Stimulated activated naive CD8-positive, alpha-beta T cell treated with anti-CD3 and anti-CD28 coated beads, Interleukin-15, amount 100 ng/mL, for 72 hours (primary cell): ENCODE measurements around the gene VGLL4.

Source experiments
- ATAC-seq: fragments of 150-1000 bp; cut with Tn5 transposase; 2 replicates; pipeline ENCODE4 v1.10.0; 2021; ENCODE audit warnings: mild to moderate bottlenecking, moderate library complexity
- DNase-seq, 2 donors: peaks; one replicate each; pipeline ENCODE4 v3.0.0; 2021 to 2022
- H3K27ac Mint-ChIP-seq, 2 donors: one replicate each; pipeline ENCODE4 v1.8.0; 2022; ENCODE audit warnings: mild to moderate bottlenecking in 2 of 2, mixed read lengths in 2 of 2, moderate library complexity in 2 of 2
- H3K27me3 Mint-ChIP-seq: one replicate; pipeline ENCODE4 v1.8.0; 2022; ENCODE audit warnings: mixed read lengths
- H3K4me1 Mint-ChIP-seq: one replicate; pipeline ENCODE4 v1.8.0; 2022; ENCODE audit warnings: mild to moderate bottlenecking, mixed read lengths
- H3K4me3 Mint-ChIP-seq, 2 donors: one replicate each; pipeline ENCODE4 v1.8.0; 2022; ENCODE audit warnings: mild to moderate bottlenecking in 2 of 2, mixed read lengths in 2 of 2, moderate library complexity in 1 of 2
- H3K9me3 Mint-ChIP-seq, 2 donors: one replicate each; pipeline ENCODE4 v1.8.0; 2022; ENCODE audit warnings: mixed read lengths in 2 of 2

Gene VGLL4

GRCh38 chr3:11640009-11640673 lies 3.6 kb downstream of the VGLL4 start:
- DNase-seq (no peak), ATAC-seq (no peak)
- peak overlapping the region; percentile 1 to 6 for H3K27ac Mint-ChIP-seq
- H3K4me1 Mint-ChIP-seq = peaks cover 71% of the 10 kb centered on the region
- no peaks in the 10 kb centered on the region for H3K27me3 Mint-ChIP-seq
- H3K9me3 Mint-ChIP-seq = no peaks in the 10 kb centered on the region
- H3K4me3 Mint-ChIP-seq = peak overlapping the region; percentile 72 to 99

- ATAC-seq (no peak), DNase-seq (no peak)
- H3K9me3 Mint-ChIP-seq = no peaks in the 10 kb centered on the region
- H3K27me3 Mint-ChIP-seq = no peaks in the 10 kb centered on the region
- H3K4me1 Mint-ChIP-seq = peaks cover 81% of the 10 kb centered on the region
- no peak overlapping the region for H3K27ac Mint-ChIP-seq
- H3K4me3 Mint-ChIP-seq = peak overlapping the region; percentile 24 to 99
Measured at GRCh38 chr3:11638495-11639358, 5.0 kb downstream of the VGLL4 start.

GRCh38 chr3:11637901-11638458 lies 5.7 kb downstream of the VGLL4 start:
- Mint-ChIP-seq H3K4me3 (peak overlapping the region; percentile 24), H3K4me1 (peaks cover 86% of the 10 kb centered on the region), H3K27ac (peak overlapping the region in 1 of 2 donors; percentile 49)

GRCh38 chr3:11636394-11636770 lies 7.3 kb downstream of the VGLL4 start:
- Mint-ChIP-seq H3K9me3 (no peaks in the 10 kb centered on the region), H3K27me3 (no peaks in the 10 kb centered on the region), H3K4me3 (no peak overlapping the region), H3K27ac (peak overlapping the region in 1 of 2 donors; percentile 29), H3K4me1 (peaks cover 96% of the 10 kb centered on the region)
- DNase-seq = no peak
- no peak for ATAC-seq

More at GRCh38 chr3:11637901-11638458, 5.7 kb downstream of the VGLL4 start:
- ATAC-seq (no peak), DNase-seq (no peak)
- Mint-ChIP-seq H3K9me3 (no peaks in the 10 kb centered on the region), H3K27me3 (no peaks in the 10 kb centered on the region)

- no peak overlapping the region for H3K4me3 Mint-ChIP-seq
- no peak for ATAC-seq
- no peak overlapping the region for H3K27ac Mint-ChIP-seq
- peaks cover 97% of the 10 kb centered on the region for H3K4me1 Mint-ChIP-seq
- no peak for DNase-seq
- H3K27me3 Mint-ChIP-seq = no peaks in the 10 kb centered on the region
- H3K9me3 Mint-ChIP-seq = no peaks in the 10 kb centered on the region
Measured at GRCh38 chr3:11635680-11636393, 7.9 kb downstream of the VGLL4 start.

GRCh38 chr3:11634974-11635612 lies 8.6 kb downstream of the VGLL4 start:
- ATAC-seq (no peak), DNase-seq (no peak)
- Mint-ChIP-seq H3K27me3 (no peaks in the 10 kb centered on the region), H3K4me3 (no peak overlapping the region), H3K9me3 (no peaks in the 10 kb centered on the region), H3K27ac (peak overlapping the region in 1 of 2 donors; percentile 10), H3K4me1 (peaks cover 91% of the 10 kb centered on the region)

- ATAC-seq (peak; percentile 62), DNase-seq (no peak)
- Mint-ChIP-seq H3K27me3 (no peaks in the 10 kb centered on the region), H3K9me3 (no peaks in the 10 kb centered on the region), H3K27ac (no peak overlapping the region), H3K4me3 (peak overlapping the region; percentile 34 to 53), H3K4me1 (peaks cover 90% of the 10 kb centered on the region)
Measured at GRCh38 chr3:11634081-11634635, 9.6 kb downstream of the VGLL4 start.

- no peak for ATAC-seq
- H3K27me3 Mint-ChIP-seq = no peaks in the 10 kb centered on the region
- H3K27ac Mint-ChIP-seq = no peak overlapping the region
- H3K4me3 Mint-ChIP-seq = no peak overlapping the region
- H3K9me3 Mint-ChIP-seq = no peaks in the 10 kb centered on the region
- no peak for DNase-seq
- H3K4me1 Mint-ChIP-seq = peaks cover 78% of the 10 kb centered on the region
Measured at GRCh38 chr3:11632966-11633365, 10.7 kb downstream of the VGLL4 start.

- no peaks in the 10 kb centered on the region for H3K9me3 Mint-ChIP-seq
- no peak overlapping the region for H3K27ac Mint-ChIP-seq
- ATAC-seq (no peak), DNase-seq (no peak)
- H3K4me1 Mint-ChIP-seq = peaks cover 78% of the 10 kb centered on the region
- H3K27me3 Mint-ChIP-seq = no peaks in the 10 kb centered on the region
- H3K4me3 Mint-ChIP-seq = no peak overlapping the region
Measured at GRCh38 chr3:11632564-11632963, 11.2 kb downstream of the VGLL4 start.

GRCh38 chr3:11631820-11632219 lies 11.9 kb downstream of the VGLL4 start:
- Mint-ChIP-seq H3K9me3 (no peaks in the 10 kb centered on the region), H3K4me3 (no peak overlapping the region), H3K27me3 (no peaks in the 10 kb centered on the region), H3K27ac (peak overlapping the region in 1 of 2 donors; percentile 16), H3K4me1 (peaks cover 78% of the 10 kb centered on the region)
- ATAC-seq = no peak
- DNase-seq = no peak

- H3K27ac Mint-ChIP-seq = no peak overlapping the region
Measured at GRCh38 chr3:11629716-11630115, 14.0 kb downstream of the VGLL4 start.

GRCh38 chr3:11627612-11628011 lies 16.1 kb downstream of the VGLL4 start:
- Mint-ChIP-seq H3K4me3 (no peak overlapping the region), H3K4me1 (peaks cover 78% of the 10 kb centered on the region), H3K27ac (peak overlapping the region in 1 of 2 donors; percentile 25), H3K27me3 (no peaks in the 10 kb centered on the region), H3K9me3 (no peaks in the 10 kb centered on the region)
- no peak for DNase-seq
- ATAC-seq = no peak

More at GRCh38 chr3:11629716-11630115, 14.0 kb downstream of the VGLL4 start:
- Mint-ChIP-seq H3K4me1 (peaks cover 78% of the 10 kb centered on the region), H3K9me3 (no peaks in the 10 kb centered on the region), H3K4me3 (no peak overlapping the region), H3K27me3 (no peaks in the 10 kb centered on the region)
- ATAC-seq = no peak
- DNase-seq = no peak

- DNase-seq = peak; percentile 24 to 40
- H3K4me3 Mint-ChIP-seq = peak overlapping the region; percentile 78 to 83
- ATAC-seq = peak; percentile 70
- H3K9me3 Mint-ChIP-seq = no peaks in the 10 kb centered on the region
- H3K27ac Mint-ChIP-seq = peak overlapping the region; percentile 83 to 98
- peaks cover 81% of the 10 kb centered on the region for H3K4me1 Mint-ChIP-seq
- no peaks in the 10 kb centered on the region for H3K27me3 Mint-ChIP-seq
Measured at GRCh38 chr3:11626084-11626463, 17.6 kb downstream of the VGLL4 start.

GRCh38 chr3:11625376-11626083 lies 18.2 kb downstream of the VGLL4 start:
- no peaks in the 10 kb centered on the region for H3K27me3 Mint-ChIP-seq
- H3K9me3 Mint-ChIP-seq = no peaks in the 10 kb centered on the region
- DNase-seq (no peak), ATAC-seq (no peak)
- H3K27ac Mint-ChIP-seq = peak overlapping the region; percentile 97 to 98
- H3K4me1 Mint-ChIP-seq = peaks cover 83% of the 10 kb centered on the region
- peak overlapping the region; percentile 78 to 83 for H3K4me3 Mint-ChIP-seq
